ENCODE measurements around the gene POLD1.

The POLD1 gene

DNA sequence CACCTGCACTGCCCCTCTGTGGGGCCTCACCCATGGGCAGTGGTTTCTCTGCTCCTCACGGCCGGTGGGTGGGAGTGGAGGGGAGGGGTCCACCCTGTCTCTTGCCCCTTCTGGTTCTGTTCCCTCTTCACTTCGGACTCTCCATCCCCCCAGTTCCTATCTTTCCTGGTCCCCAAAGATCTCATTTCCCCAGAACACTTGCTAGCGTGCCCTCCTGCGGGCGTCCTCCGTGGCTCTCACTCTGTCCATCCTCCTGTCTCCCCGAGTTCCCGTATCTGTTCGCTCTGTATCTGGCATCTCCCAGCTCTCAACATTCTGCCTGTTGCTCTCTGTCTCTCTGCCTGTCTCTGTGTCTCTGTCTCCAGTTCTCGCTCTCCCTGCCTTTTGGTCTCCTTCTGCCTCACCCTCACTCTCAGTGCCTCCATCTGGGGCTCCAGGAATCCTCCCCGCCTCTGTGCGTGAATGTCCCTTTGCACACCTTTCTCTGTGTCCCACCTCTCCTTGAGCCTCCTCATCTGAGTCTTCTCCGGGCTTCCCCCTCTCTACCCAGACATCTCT, 35.0 kb downstream of the POLD1 start:
- TF ChIP-seq, protein P1, sequence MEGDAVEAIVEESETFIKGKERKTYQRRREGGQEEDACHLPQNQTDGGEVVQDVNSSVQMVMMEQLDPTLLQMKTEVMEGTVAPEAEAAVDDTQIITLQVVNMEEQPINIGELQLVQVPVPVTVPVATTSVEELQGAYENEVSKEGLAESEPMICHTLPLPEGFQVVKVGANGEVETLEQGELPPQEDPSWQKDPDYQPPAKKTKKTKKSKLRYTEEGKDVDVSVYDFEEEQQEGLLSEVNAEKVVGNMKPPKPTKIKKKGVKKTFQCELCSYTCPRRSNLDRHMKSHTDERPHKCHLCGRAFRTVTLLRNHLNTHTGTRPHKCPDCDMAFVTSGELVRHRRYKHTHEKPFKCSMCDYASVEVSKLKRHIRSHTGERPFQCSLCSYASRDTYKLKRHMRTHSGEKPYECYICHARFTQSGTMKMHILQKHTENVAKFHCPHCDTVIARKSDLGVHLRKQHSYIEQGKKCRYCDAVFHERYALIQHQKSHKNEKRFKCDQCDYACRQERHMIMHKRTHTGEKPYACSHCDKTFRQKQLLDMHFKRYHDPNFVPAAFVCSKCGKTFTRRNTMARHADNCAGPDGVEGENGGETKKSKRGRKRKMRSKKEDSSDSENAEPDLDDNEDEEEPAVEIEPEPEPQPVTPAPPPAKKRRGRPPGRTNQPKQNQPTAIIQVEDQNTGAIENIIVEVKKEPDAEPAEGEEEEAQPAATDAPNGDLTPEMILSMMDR (IDR thresholded peaks at IDR 0.05; ENCODE audit: low read depth, low read length) = no peak
- H3K4me3 ChIP-seq (ENCODE audit: low read depth, low read length) = no peak overlapping the region

GRCh38 chr19:50419580-50420035, 35.5 kb downstream of the POLD1 start:
- H3K4me3 ChIP-seq (ENCODE audit: low read depth, low read length) = no peak overlapping the region
- TF ChIP-seq, protein P1 (IDR thresholded peaks at IDR 0.05; ENCODE audit: low read depth, low read length) = no peak

DNA sequence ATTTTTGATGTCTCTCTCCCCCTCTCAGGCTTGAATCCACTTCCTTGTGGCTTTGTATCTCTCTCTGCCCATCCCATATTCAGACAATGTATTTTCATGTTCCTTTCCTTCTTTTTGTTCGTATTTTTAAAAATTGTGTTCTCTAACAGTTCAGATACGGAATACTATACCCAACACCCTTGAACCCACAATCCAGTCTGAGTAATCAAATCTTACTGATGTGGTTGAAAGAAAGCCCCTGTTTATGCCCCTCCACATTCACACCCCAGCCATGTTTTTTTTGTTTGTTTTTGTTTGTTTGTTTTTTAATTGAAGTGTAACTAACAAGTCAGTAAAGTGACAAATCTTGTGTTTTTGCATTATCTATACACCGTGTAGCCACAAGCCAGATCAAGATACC, 36.0 kb downstream of the POLD1 start:
- H3K4me3 ChIP-seq (ENCODE audit: low read depth, low read length) = no peak overlapping the region
- TF ChIP-seq, protein P1 (IDR thresholded peaks at IDR 0.05; ENCODE audit: low read depth, low read length) = no peak

DNA sequence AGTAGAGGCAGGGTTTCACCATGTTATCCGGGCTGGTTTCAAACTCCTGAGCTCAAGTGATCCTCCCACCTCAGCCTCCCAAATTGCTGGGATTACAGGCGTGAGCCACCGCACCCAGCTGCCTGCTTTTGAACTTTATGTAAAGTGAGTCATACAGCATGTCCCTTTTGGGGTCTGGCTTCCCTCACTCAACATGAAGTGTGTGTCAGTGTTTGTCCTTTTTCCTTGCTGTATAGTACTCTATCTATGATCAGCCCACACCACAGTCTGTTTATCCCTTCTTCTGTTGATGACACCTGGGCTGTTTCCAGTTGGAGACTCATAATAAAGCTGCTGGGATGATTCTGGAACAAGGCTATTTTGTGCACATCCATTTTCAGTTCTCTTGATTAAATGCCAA, 36.7 kb downstream of the POLD1 start:
- TF ChIP-seq, protein P1 (IDR thresholded peaks at IDR 0.05; ENCODE audit: low read depth, low read length) = no peak
- H3K4me3 ChIP-seq (ENCODE audit: low read depth, low read length) = no peak overlapping the region

DNA sequence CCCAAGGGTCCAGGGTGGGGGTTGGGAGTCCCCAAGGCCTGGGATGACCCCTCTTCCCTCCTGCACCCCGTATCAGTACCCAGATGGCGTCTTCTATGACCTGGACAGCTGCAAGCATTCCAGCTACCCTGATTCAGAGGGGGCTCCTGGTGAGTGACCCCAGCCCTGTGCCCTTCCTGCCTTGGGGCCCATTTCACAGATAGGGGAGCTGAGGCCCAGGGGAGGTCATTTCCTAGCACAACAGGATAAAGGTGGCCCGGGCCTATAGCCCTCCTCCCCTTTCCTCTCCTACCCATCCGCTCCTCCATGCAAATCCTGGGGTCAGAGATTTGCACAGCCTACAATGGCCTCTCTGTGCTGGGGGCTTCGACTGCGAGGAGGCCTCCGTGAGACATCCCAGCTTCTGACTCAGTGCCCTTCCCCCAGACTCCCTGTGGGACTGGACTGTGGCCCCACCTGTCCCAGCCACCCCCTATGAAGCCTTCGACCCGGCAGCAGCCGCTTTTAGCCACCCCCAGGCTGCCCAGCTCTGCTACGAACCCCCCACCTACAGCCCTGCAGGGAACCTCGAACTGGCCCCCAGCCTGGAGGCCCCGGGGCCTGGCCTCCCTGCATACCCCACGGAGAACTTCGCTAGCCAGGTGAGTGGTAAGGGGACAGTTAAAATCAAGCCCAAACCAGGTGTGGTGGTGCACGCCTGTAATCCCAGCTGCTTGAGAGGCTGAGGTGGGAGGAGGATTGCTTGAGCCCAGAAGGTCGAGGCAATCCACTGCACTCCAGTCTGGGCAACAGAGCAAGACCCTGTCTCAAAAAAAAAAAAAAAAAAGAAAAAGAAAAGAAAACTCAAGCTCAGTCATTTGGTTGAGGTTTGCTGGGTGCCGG, 38.5 kb downstream of the POLD1 start:
- TF ChIP-seq, protein P1 (IDR thresholded peaks at IDR 0.05; ENCODE audit: low read depth, low read length) = no peak

GRCh38 chr19:50423279-50424113, 39.3 kb downstream of the POLD1 start:
- TF ChIP-seq, protein P1 (IDR thresholded peaks at IDR 0.05; ENCODE audit: low read depth, low read length) = no peak

More for the DNA sequence above, 38.5 kb downstream of the POLD1 start:
- H3K4me3 ChIP-seq (ENCODE audit: low read depth, low read length) = no peak overlapping the region

More at GRCh38 chr19:50423279-50424113, 39.3 kb downstream of the POLD1 start:
- no peak overlapping the region for H3K4me3 ChIP-seq (ENCODE audit: low read depth, low read length)

All from WI38 (cell line).